ENCODE results near the gene PSMD8.
"Not testable (repeated sequence)": the region's sequence is repeated elsewhere in the genome, so short reads cannot be mapped to it uniquely, and the experiment has no call there.

PSMD8 gene

DNA sequence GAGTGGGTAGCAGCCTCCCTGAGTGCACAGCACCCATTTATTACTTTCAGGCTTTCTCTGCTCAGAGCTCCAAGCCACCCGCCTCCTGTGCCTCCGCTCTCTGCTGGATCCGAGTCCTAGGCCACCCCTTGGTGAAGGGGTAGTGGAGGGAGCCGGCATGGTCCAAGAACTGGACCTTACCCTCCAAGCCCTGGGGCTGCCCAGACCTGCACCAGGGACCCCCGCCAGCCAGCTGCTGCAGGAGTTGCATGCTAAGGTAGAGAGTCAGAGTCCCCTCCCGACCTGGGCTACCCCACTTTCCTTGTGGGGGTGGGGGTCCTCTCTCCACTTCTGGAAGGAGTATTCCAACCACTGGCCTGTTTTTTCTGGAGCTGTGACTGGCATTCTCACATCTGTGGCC, 30.5 kb downstream of the PSMD8 start:
- H3K9me3 Mint-ChIP-seq (ENCODE audit: low read depth), result no peaks in the 10 kb centered on the region
- H3K27ac Mint-ChIP-seq, result no peak overlapping the region
- peaks cover 2% of the 10 kb centered on the region for H3K27me3 Mint-ChIP-seq
- H3K4me1 Mint-ChIP-seq (ENCODE audit: low read depth), result peaks cover 3% of the 10 kb centered on the region
- peak overlapping the region; percentile 89 for H3K4me3 Mint-ChIP-seq
- no peaks in the 10 kb centered on the region for H3K36me3 Mint-ChIP-seq

DNA sequence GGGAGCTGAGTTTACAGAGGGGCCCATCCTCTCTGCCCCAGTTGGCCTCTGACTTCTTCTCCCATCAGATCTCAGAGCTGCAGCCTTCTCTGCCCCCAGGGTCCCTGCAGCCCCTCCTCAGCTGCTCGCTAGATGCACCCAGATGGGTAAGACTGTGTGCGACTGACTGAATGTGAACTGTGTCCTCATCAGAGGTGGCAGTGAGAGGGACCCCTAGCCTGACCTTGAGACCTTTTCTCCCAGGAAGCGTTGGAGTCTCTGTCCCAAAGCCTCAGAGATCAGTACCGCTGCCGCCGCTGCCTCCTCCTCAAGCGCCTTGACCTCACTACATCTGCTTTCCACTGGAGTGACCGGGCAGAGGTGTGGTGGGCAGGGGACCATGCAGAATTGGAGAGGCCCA, 30.9 kb downstream of the PSMD8 start:
- Mint-ChIP-seq H3K4me3 (peak overlapping the region; percentile 46), H3K9me3 (ENCODE audit: low read depth) (no peaks in the 10 kb centered on the region), H3K4me1 (ENCODE audit: low read depth) (peaks cover 3% of the 10 kb centered on the region), H3K36me3 (no peaks in the 10 kb centered on the region), H3K27ac (no peak overlapping the region), H3K27me3 (peaks cover under 1% of the 10 kb centered on the region)

DNA sequence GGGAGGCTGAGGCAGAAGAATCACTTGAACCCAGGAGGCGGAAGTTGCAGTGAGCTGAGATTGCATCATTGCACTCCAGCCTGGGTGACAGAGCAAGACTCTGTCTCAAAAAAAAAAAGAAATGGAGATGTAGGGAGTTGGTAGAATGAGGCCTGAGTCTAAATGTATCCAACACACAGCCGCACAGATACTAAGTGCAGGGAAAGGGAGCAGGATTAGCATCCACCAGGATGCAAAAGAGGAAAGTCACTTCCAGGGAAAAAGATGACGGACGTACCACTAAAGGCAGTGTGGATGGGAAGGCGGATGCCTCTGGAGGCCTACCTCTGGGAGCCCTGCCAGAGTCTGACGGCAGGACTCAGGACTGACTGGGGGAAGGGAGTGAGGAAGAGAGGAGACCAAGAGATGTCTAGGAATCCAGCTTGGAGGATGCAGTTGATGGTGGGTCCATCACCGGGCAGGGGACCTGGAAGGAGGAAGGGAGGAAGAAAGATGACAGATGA, 35.3 kb downstream of the PSMD8 start:
- Mint-ChIP-seq H3K9me3 (ENCODE audit: low read depth) (no peaks in the 10 kb centered on the region), H3K4me1 (ENCODE audit: low read depth) (peaks cover 3% of the 10 kb centered on the region), H3K27ac (no peak overlapping the region), H3K4me3 (no peak overlapping the region), H3K27me3 (no peaks in the 10 kb centered on the region), H3K36me3 (no peaks in the 10 kb centered on the region)

DNA sequence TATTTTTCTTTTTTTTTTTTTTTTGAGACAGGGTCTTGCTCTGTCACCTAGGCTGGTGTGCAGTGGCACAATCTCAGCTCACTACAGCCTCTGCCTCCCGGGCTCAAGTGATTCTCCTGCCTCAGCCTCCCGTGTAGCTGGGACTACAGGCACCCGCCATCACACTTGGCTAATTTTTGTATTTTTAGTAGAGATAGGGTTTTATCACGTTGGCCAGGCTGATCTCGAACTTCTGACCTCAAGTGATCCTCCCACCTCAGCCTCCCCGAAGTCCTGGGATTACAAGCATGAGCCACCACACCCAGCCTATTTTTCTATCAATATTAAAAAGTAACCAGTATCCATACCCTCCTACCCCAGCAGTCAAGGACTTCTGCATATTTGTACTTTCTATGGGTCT, 36.0 kb downstream of the PSMD8 start:
- H3K27me3 Mint-ChIP-seq; H3K4me1 Mint-ChIP-seq (ENCODE audit: low read depth); H3K4me3 Mint-ChIP-seq; H3K27ac Mint-ChIP-seq; H3K36me3 Mint-ChIP-seq; H3K9me3 Mint-ChIP-seq (ENCODE audit: low read depth): not testable (repeated sequence)

DNA sequence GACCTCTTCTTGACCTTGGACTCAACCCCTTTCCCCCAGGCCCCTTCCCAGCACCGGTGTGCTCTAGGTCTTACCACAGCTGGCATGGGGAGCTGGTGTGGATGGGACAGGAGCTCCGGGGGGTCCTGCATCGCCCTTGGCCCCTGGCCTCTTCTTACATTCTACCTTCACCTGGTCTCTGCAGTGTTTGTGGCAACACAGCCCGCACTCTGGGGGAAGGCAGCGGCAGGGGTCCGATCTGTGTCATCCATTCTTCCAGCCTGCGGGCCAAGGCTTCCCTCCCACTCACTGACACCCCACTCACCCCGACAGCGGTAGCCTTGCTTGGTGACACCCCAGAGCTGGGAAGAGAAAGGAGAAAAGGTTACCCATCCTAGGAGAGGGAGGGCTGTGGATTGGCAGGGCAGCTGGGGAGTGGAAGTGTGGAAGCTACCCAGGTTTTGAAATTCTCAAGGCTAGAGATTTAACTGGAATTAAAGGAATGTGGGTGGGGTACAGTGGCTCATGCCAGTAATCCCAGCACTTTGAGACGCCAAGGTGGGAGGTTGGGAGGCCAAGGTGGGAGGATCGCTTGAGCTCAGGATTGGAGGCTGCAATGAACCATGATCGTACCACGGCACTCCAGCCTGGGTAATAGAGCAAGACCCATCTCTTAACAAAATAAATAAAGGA, 36.8 kb downstream of the PSMD8 start:
- Mint-ChIP-seq H3K4me1 (ENCODE audit: low read depth) (no peaks in the 10 kb centered on the region), H3K36me3 (no peaks in the 10 kb centered on the region), H3K27ac (no peak overlapping the region)

DNA sequence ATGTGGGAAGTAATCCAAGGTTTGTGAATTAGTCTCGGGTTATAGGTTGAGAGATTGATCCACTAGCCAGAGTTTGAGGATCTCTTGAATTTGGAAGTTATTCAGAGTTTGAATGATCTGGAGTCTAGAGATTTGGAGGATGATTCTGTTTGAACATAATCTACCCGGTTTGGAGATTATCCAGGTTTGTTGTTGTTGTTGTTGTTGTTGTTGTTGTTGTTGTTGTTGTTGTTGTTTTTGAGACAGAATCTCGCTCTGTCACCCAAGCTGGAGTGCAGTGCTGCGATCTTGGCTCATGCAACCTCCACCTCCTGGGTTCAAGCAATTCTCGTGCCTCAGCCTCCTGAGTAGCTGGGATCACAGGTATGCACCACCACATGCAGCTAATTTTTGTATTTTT, 37.5 kb downstream of the PSMD8 start:
- not testable (repeated sequence) for H3K4me3 Mint-ChIP-seq; H3K27me3 Mint-ChIP-seq; H3K27ac Mint-ChIP-seq; H3K36me3 Mint-ChIP-seq; H3K9me3 Mint-ChIP-seq (ENCODE audit: low read depth); H3K4me1 Mint-ChIP-seq (ENCODE audit: low read depth)

More for the DNA sequence above, 36.8 kb downstream of the PSMD8 start:
- no peak overlapping the region for H3K4me3 Mint-ChIP-seq
- no peaks in the 10 kb centered on the region for H3K27me3 Mint-ChIP-seq
- no peaks in the 10 kb centered on the region for H3K9me3 Mint-ChIP-seq (ENCODE audit: low read depth)

DNA sequence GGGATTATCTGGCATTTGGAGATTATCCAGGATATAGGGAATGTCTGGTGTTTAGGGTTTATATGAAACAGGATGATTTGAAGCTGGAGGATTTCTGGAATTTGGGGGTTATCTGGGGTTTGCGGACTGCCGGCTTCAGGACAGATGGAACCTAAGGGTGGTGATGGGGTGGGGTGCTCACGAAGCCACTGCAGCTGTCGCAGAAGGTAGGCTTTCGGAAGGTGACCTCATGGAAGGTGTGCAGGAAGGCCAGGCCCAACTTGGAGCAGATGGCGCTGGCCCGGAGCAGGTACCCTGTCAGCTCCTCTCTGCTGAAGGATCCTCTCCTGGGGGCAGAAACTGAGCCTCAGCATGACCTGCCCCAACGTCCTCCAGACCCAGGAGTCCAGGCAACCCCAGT, 38.1 kb downstream of the PSMD8 start:
- no peak overlapping the region for H3K4me3 Mint-ChIP-seq
- no peaks in the 10 kb centered on the region for H3K27me3 Mint-ChIP-seq
- peaks cover 8% of the 10 kb centered on the region for H3K4me1 Mint-ChIP-seq (ENCODE audit: low read depth)
- H3K9me3 Mint-ChIP-seq (ENCODE audit: low read depth), result no peaks in the 10 kb centered on the region
- no peak overlapping the region for H3K27ac Mint-ChIP-seq
- no peaks in the 10 kb centered on the region for H3K36me3 Mint-ChIP-seq

DNA sequence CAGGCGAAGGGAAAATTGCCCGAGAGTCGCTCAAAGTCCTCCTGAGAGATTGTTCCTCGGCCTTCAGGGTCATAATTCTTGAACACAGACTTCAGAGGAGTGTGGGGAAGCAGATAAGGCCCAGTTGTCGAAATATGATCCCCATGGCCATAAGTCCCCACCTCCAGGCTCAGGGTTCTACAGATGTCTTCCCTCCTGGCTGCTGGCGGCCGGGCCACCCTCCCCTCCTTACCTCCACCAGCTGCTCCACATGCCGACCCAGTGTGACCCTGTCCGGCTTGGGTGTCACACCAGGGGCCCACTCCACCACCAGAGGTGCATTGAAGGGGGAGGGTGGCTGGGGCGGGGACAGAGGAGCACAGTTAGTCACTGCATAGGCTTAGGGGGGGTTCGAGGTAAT, 38.6 kb downstream of the PSMD8 start:
- H3K27me3 Mint-ChIP-seq, result no peaks in the 10 kb centered on the region
- H3K4me3 Mint-ChIP-seq, result no peak overlapping the region
- no peaks in the 10 kb centered on the region for H3K36me3 Mint-ChIP-seq
- no peaks in the 10 kb centered on the region for H3K9me3 Mint-ChIP-seq (ENCODE audit: low read depth)
- H3K4me1 Mint-ChIP-seq (ENCODE audit: low read depth), result peaks cover 12% of the 10 kb centered on the region
- H3K27ac Mint-ChIP-seq, result no peak overlapping the region

DNA sequence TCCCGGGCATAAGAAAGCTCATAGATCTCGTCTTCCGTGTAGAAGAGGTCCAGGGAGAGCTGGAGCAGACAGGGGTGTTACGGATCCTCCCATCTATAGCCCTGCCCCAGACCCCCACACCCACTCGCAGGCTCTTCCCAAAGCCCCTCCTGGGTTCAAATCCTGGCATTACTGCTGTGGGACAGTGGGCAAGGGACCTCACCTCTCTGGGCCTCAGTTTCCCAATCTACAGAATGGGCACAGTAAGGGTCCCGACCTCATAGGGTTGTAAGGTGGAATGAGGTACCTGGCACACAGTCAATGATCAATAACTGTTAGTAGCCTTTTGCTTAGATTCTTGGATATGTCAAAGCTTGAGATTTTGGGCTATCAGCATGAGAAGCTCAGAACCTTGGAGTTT, 39.0 kb downstream of the PSMD8 start:
- no peaks in the 10 kb centered on the region for H3K27me3 Mint-ChIP-seq

DNA sequence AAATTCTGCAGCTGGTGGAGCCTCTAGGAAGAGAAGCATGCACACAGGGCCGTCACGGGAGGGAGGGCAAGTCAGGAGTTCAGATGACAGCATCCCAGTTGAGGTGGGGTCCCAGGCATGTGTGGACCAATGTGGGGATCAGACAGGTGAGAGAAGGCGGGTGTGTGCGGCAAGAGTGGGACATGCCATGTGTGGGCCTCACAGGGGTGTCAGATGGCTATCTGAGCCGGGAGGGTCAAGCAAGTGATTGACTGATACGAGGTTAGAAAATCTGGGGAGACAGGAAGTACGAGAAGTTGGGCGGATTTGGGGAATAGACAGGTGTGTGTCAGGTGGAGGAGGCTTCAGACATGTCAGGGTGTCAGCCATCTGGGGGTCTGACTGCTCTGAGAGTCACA, 42.8 kb downstream of the PSMD8 start:
- H3K27ac Mint-ChIP-seq, result peak overlapping the region; percentile 23
- no peaks in the 10 kb centered on the region for H3K36me3 Mint-ChIP-seq
- H3K4me1 Mint-ChIP-seq (ENCODE audit: low read depth), result peaks cover 18% of the 10 kb centered on the region
- H3K4me3 Mint-ChIP-seq, result peak overlapping the region; percentile 82
- no peaks in the 10 kb centered on the region for H3K27me3 Mint-ChIP-seq
- H3K9me3 Mint-ChIP-seq (ENCODE audit: low read depth), result no peaks in the 10 kb centered on the region

More for the DNA sequence above, 39.0 kb downstream of the PSMD8 start:
- Mint-ChIP-seq H3K4me1 (ENCODE audit: low read depth) (peaks cover 13% of the 10 kb centered on the region), H3K36me3 (no peaks in the 10 kb centered on the region), H3K4me3 (no peak overlapping the region), H3K27ac (no peak overlapping the region), H3K9me3 (ENCODE audit: low read depth) (no peaks in the 10 kb centered on the region)

DNA sequence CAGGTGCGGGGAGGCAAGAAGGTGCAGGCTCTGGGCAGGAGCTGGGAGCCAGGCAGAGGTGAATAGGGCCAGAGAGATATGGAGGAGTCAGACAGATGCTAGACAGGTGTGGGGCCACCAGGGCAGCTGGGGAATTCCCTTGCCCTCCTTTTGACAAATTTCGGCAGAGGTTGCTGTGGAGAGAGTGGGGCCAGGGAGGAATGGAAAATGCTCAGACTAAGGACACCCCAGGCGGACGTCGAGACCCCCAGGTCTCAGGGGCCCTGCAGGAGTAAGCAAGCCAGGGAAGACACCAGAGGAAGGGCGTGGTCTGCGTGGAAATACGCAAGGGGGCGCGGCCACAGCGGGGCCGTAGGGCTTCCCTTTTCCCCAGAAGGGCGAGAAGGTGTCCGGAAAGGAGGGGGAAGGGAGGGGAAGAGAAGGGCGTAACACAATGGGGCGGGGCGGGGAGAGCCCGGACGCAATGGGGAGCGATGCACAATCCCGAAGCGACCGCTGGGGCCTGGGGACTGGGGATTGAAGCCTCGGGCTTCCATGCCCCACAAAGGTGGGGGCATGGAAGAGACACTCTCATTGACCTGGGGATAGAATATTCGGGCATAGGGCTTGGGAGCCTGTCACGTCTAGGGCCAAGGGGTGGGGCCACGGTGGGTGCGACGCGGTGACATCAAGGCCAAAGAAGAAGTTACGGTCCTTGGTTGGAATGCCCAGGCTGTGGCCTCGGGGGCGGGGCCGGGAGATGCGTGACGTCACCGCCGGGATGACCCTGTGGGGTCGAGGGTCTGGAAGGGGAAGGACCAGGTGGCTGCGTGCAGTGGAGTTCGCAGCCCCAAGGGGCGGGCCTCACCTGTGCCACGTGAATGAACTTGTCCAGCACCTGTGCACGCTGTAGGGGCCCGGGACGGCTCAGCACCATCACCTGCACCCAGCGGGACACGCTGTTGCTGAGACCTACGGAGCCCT, 43.5 kb downstream of the PSMD8 start:
- no peaks in the 10 kb centered on the region for H3K27me3 Mint-ChIP-seq

DNA sequence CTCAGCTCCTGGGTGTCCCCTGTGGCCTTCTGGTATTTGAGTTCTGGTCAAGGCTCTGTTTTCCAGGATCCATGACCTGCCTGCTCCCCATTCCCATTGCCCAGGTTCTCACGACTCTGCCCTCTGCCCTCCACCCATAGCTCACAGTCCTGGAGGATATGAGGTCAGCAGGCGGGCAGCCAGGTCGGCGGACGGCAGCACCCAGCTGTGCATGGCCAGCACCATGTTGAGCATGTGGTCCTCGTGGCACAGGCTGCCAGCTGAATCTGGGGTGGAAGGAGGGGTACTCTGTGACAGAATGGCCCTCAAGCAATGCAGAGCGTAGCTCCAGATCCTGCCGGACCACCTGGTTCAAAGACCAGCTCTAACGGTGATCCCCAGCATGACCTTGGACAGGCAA, 46.6 kb downstream of the PSMD8 start:
- no peak overlapping the region for H3K27ac Mint-ChIP-seq
- peaks cover 21% of the 10 kb centered on the region for H3K4me1 Mint-ChIP-seq (ENCODE audit: low read depth)
- H3K27me3 Mint-ChIP-seq, result no peaks in the 10 kb centered on the region
- H3K4me3 Mint-ChIP-seq, result no peak overlapping the region
- H3K9me3 Mint-ChIP-seq (ENCODE audit: low read depth), result no peaks in the 10 kb centered on the region
- H3K36me3 Mint-ChIP-seq, result no peaks in the 10 kb centered on the region

More for the DNA sequence above, 43.5 kb downstream of the PSMD8 start:
- Mint-ChIP-seq H3K36me3 (no peaks in the 10 kb centered on the region), H3K27ac (peak overlapping the region; percentile 23), H3K4me1 (ENCODE audit: low read depth) (peaks cover 18% of the 10 kb centered on the region), H3K4me3 (peak overlapping the region; percentile 82), H3K9me3 (ENCODE audit: low read depth) (no peaks in the 10 kb centered on the region)

DNA sequence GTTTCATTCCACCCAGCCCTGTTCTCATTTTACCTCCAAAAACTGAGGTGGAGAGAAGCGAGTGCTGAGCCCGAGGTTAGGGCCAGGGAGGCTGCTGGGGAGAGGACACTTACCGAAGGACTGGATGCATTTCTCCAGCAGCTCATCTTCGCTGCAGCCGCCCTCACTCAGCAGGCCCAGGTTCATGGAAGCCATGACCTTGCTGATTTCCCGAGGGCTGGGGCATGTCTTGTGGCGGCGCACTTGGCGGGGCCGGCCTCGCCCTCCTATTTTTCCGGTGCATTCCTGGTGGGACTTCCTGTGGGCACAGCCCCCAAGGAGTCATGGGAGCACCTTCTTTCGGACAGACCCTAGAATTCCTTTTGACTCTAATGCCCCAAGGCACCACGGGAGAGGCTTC, 47.5 kb downstream of the PSMD8 start:
- peaks cover 2% of the 10 kb centered on the region for H3K27me3 Mint-ChIP-seq
- H3K4me1 Mint-ChIP-seq (ENCODE audit: low read depth), result peaks cover 23% of the 10 kb centered on the region
- no peak overlapping the region for H3K27ac Mint-ChIP-seq
- H3K4me3 Mint-ChIP-seq, result no peak overlapping the region
- no peaks in the 10 kb centered on the region for H3K36me3 Mint-ChIP-seq
- H3K9me3 Mint-ChIP-seq (ENCODE audit: low read depth), result no peaks in the 10 kb centered on the region

DNA sequence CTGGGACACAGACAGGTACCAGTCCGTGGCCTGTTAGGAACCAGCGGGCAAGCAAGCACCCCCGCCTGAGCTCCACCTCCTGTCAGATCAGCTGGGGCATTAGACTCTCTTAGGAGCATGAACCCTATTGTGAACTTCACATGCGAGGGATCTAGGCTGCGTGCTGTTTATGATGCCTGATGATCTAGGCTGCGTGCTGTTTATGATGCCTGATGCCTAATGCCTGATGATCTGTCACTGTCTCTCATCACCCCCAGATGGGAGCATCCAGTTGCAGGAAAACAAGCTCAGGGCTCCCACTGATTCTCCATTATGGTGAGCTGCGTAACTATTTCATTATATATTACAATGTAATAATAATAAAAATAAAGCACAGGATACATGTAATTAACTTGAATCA, 48.1 kb downstream of the PSMD8 start:
- Mint-ChIP-seq H3K4me1 (ENCODE audit: low read depth) (peaks cover 19% of the 10 kb centered on the region), H3K36me3 (no peaks in the 10 kb centered on the region), H3K27me3 (peaks cover 2% of the 10 kb centered on the region), H3K27ac (no peak overlapping the region), H3K9me3 (ENCODE audit: low read depth) (no peaks in the 10 kb centered on the region), H3K4me3 (no peak overlapping the region)

DNA sequence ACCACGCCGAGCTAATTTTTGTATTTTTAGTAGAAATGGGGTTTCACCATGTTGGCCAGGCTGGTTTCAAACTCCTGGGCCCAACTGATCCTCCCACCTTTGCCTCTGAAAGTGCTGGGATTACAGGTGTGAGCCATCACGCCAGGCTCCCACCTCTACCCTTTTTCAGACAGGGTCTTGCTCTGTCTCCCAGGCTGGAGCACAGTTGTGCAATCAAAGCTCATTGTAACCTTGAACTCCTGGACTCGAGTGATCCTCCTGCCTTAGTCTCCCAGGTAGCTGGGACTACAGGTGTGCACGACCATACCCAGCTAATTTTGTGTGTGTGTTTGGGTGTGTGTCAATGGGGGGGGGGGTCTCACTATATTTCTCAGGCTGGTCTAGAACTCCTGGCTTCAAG, 49.9 kb downstream of the PSMD8 start:
- Mint-ChIP-seq H3K4me1 (ENCODE audit: low read depth) (peaks cover 16% of the 10 kb centered on the region), H3K9me3 (ENCODE audit: low read depth) (no peaks in the 10 kb centered on the region), H3K27ac (no peak overlapping the region), H3K4me3 (no peak overlapping the region), H3K36me3 (no peaks in the 10 kb centered on the region), H3K27me3 (peaks cover 3% of the 10 kb centered on the region)
